SU-DHL-6 (cell line): ENCODE results near the gene NELL2.

ENCODE experiments used
- CTCF ChIP-seq: fragments of 200-600 bp; sonication (generic); IDR thresholded peaks from one replicate; pipeline ENCODE4 v1.5.1; 2017; ENCODE audit warnings: antibody characterized with exemption, mild to moderate bottlenecking, low read length, moderate library complexity; ENCODE audit not compliant: insufficient read depth, poor library complexity, severe bottlenecking
- EZH2phosphoT487 ChIP-seq: fragments of 200-600 bp; sonication (generic), shearing (Covaris generic); conservative IDR thresholded peaks from 2 replicates; pipeline ENCODE4 v1.6.1; 2018; ENCODE audit warnings: mild to moderate bottlenecking, antibody characterized with exemption, low read length, moderate library complexity, mixed read lengths

DNA sequence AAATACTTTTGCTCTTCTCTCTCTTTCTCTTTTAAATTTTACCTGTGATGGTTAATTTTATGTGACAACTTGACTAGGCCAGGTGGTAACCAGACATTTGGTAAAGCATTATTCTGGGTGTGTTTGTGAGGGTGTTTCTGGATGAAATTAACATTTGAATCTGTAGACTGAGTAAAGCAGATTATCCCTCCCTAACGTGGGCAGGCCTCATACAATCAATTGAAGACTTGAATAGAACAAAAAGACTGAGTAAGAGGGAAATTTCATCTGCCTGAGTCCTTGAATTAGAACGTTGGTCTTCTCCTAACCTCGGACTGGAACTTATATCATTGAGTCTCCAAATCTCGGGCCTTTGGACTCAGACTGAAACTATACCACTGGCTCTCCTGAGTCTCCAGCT is 182.1 kb downstream of the NELL2 start:
- TF ChIP-seq CTCF (no peak), EZH2phosphoT487 (no peak)
